ENCODE results near the gene CD3D. TPM values are rescaled to one million over a fixed set of nuclear protein-coding genes. Genes with fewer than 3 reads are reported as not detected.

Gene CD3D
- total and polyA plus RNA-seq, 2 donors (not counting 3 experiments of a cell fraction or from before 2014, with no cell fraction given), result not detected

DNA sequence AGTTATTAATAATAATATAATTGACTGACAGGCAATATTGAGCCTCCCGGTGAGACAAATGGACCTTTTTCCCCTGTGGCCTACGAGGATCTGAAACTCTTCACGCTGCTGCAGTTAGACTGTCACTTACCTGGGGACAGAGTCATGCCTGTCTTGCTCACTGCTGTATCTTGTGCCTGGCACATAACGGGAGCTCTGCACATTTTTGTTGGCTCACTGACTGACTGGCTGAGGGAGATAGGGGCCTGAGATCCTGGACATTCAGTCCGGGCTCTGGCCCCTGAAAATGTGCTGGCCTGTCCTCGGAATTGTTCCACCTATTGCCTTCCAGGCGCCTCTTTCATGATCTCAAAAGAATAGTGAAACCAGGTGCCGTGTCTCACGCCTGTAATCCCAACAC lies 743 bp upstream of the CD3D start:
- ChIA-PET POLR2A (no interaction called here), CTCF (interaction anchor here (0.7 to 1.8 kb wide), 2 partner anchors 145 kb away, joined by 3 to 6 read pairs; no protein-coding TSS in a partner anchor)
- Histone ChIP-seq H3K79me2 (ENCODE audit: control insufficient read depth, insufficient read depth, low read length) (no peaks in the 10 kb centered on the region), H3K4me1 (ENCODE audit: control insufficient read depth, extremely low read depth, insufficient read depth, low read length) (no peaks in the 10 kb centered on the region), H2AFZ (ENCODE audit: low read depth, low read length) (no peak overlapping the region), H3K4me3 (replicated peaks in 1 of 3; ENCODE audit: insufficient read depth in 1 of 3, low read depth in 1 of 3, low read length in 3 of 3) (no peak overlapping the region), H3K27me3 (ENCODE audit: control insufficient read depth in 2 of 2, insufficient read depth in 2 of 2, low read length in 2 of 2) (peaks cover 7 to 24% of the 10 kb centered on the region in 2 experiments), H4K20me1 (replicated peaks; ENCODE audit: control insufficient read depth, extremely low read depth, insufficient read depth, low read length) (no peaks in the 10 kb centered on the region), H3K9ac (replicated peaks; ENCODE audit: extremely low read depth, insufficient read depth, low read length) (no peak overlapping the region), H3K36me3 (ENCODE audit: control insufficient read depth in 2 of 2, extremely low read depth in 1 of 2, insufficient read depth in 2 of 2, low read length in 2 of 2) (no peaks in the 10 kb centered on the region), H3K9me3 (replicated peaks; ENCODE audit: control insufficient read depth, insufficient read depth, low read length) (no peaks in the 10 kb centered on the region), H3K9me1 (replicated peaks; ENCODE audit: control insufficient read depth, extremely low read depth, insufficient read depth, low read length) (no peaks in the 10 kb centered on the region), H3K4me2 (ENCODE audit: insufficient read depth, low read length) (no peak overlapping the region), H3K27ac (ENCODE audit: insufficient read depth, low read depth, low read length) (no peak overlapping the region)
- intact Hi-C loops (cut with micrococcal nuclease) (no loop called here), dilution Hi-C loops (cut with MboI; ENCODE audit: extremely low pct_ligation_motif_present, low sequenced_read_pairs) (no loop called here)
- TF ChIP-seq MYC (IDR thresholded peaks at IDR 0.05; ENCODE audit: low read depth, low read length) (no peak), FOS (IDR thresholded peaks at IDR 0.05; ENCODE audit: borderline replicate concordance, insufficient read depth, low read length) (no peak), POLR2AphosphoS5 (IDR thresholded peaks at IDR 0.05; ENCODE audit: insufficient read depth, low read depth, low read length) (no peak), EZH2 (IDR thresholded peaks at IDR 0.05; ENCODE audit: borderline replicate concordance, low read depth, low read length, severe bottlenecking) (no peak), JUN (IDR thresholded peaks at IDR 0.05; ENCODE audit: borderline replicate concordance, insufficient read depth, insufficient read length, low read depth) (no peak), POLR2A (IDR thresholded peaks at IDR 0.05; ENCODE audit: low read depth, low read length) (no peak), GATA2 (IDR thresholded peaks at IDR 0.05; ENCODE audit: insufficient read depth, insufficient read length, low read depth, low read length) (no peak)
- TF ChIP-seq, protein P1, sequence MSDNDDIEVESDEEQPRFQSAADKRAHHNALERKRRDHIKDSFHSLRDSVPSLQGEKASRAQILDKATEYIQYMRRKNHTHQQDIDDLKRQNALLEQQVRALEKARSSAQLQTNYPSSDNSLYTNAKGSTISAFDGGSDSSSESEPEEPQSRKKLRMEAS (IDR thresholded peaks at IDR 0.05; ENCODE audit: insufficient read depth, insufficient read length), result no peak
- TF ChIP-seq, protein P2, sequence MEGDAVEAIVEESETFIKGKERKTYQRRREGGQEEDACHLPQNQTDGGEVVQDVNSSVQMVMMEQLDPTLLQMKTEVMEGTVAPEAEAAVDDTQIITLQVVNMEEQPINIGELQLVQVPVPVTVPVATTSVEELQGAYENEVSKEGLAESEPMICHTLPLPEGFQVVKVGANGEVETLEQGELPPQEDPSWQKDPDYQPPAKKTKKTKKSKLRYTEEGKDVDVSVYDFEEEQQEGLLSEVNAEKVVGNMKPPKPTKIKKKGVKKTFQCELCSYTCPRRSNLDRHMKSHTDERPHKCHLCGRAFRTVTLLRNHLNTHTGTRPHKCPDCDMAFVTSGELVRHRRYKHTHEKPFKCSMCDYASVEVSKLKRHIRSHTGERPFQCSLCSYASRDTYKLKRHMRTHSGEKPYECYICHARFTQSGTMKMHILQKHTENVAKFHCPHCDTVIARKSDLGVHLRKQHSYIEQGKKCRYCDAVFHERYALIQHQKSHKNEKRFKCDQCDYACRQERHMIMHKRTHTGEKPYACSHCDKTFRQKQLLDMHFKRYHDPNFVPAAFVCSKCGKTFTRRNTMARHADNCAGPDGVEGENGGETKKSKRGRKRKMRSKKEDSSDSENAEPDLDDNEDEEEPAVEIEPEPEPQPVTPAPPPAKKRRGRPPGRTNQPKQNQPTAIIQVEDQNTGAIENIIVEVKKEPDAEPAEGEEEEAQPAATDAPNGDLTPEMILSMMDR (IDR thresholded peaks at IDR 0.05; ENCODE audit: extremely low read depth in 1 of 2, insufficient read depth in 1 of 2, low read depth in 1 of 2, low read length in 2 of 2), result no peak
- FAIRE-seq (no peak), DNase-seq (ENCODE audit: low read depth, low spot score) (no peak)
- no TSS peak for BruUV-seq (replicated peaks)
